Measurements from ENCODE around the gene DRC1. TPM values are rescaled to one million over a fixed set of nuclear protein-coding genes. Genes with fewer than 3 reads are reported as not detected.

The DRC1 gene
- total and polyA plus RNA-seq, 2 donors (not counting 1 experiment from before 2014, with no cell fraction given): under 0.01 to 0.10 TPM

DNA sequence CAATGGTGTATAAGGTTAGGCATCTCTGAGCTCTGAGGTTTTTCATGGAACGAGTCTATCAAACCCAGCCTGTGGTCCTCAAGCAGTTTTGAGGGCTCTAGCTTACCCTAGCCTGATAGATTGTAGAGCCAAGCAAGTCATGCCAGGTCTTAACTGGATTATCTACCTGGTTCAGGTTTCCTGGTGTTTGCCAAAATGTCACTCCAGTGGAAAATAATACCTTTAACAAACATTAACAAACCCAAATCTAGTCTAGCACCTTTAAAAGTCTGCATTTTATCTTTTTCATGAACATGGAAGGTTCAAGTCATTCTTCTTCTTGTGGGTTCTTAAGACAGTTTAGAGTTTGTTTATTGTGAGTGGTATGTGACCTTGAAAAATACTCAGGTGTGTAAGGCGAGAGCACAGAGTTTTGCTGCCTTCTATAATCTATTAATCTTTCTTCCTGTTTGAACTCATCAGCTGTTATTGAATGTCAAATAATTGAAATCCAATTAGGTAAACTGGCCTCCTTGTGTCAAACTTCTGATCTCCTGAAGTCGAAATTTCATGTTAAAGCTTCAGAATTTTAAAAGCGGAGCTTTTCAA, 41.7 kb upstream of the DRC1 start:
- Histone ChIP-seq H3K4me3 (replicated peaks in 1 of 4; ENCODE audit: control extremely low read depth in 1 of 4, insufficient read depth in 1 of 4, low read depth in 3 of 4, low read length in 4 of 4) (no peak overlapping the region), H4K20me1 (ENCODE audit: control insufficient read depth, extremely low read depth, insufficient read depth, low read length) (no peaks in the 10 kb centered on the region), H3K9ac (ENCODE audit: insufficient read depth, low read length) (no peak overlapping the region), H3K9me3 (ENCODE audit: control insufficient read depth, insufficient read depth, low read depth, low read length) (no peaks in the 10 kb centered on the region), H3K36me3 (ENCODE audit: control insufficient read depth, insufficient read depth, low read length) (no peaks in the 10 kb centered on the region), H3K27me3 (ENCODE audit: control insufficient read depth, insufficient read depth, low read length) (no peaks in the 10 kb centered on the region), H2AFZ (ENCODE audit: low read length) (no peak overlapping the region), H3K79me2 (ENCODE audit: control insufficient read depth, insufficient read depth, low read length) (peaks cover 29% of the 10 kb centered on the region), H3K27ac (ENCODE audit: insufficient read depth, low read length) (no peak overlapping the region), H3K4me1 (ENCODE audit: control insufficient read depth, extremely low read depth, insufficient read depth, low read length) (no peaks in the 10 kb centered on the region), H3K4me2 (ENCODE audit: extremely low read depth, insufficient read depth, low read length) (no peak overlapping the region)
- no peak for TF ChIP-seq EZH2 (IDR thresholded peaks at IDR 0.05; ENCODE audit: low read length, missing control alignments)
- TF ChIP-seq CTCF (conservative IDR thresholded peaks at IDR 0.05 in 1 of 2, IDR thresholded peaks at IDR 0.05 in 1 of 2; ENCODE audit: low read depth in 1 of 2, low read length in 2 of 2): no peak
- no peak for DNase-seq (ENCODE audit: low read depth in 2 of 2)

DNA sequence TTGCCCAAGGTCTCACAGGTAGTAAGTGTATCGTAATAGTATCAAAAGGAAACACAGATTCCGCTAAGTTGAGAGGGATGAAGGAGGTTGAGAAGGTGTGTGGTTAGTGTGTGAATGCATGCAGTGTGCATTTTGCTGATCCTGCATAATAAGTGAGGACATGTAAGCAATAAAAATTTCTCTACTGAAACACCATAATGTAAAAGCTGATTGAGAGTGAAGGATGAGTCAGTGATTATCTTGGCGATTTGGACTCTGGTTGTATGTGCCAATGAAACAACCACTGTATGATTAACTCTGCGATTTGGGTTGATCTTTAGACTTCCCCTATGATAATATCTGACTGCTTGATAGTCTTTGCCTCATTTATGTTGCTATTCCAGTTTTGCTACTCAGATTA, 38.4 kb upstream of the DRC1 start:
- peak; percentile 11 to 58 for DNase-seq (ENCODE audit: low read depth in 2 of 2)
- no peak overlapping the region for H2AFZ ChIP-seq (ENCODE audit: low read length)
- TF ChIP-seq CTCF (conservative IDR thresholded peaks at IDR 0.05 in 1 of 2, IDR thresholded peaks at IDR 0.05 in 1 of 2; ENCODE audit: low read depth in 1 of 2, low read length in 2 of 2) (no peak), EZH2 (IDR thresholded peaks at IDR 0.05; ENCODE audit: low read length, missing control alignments) (no peak)
- H3K27ac ChIP-seq (ENCODE audit: insufficient read depth, low read length): no peak overlapping the region
- H3K9ac ChIP-seq (ENCODE audit: insufficient read depth, low read length): no peak overlapping the region
- H3K4me2 ChIP-seq (ENCODE audit: extremely low read depth, insufficient read depth, low read length): no peak overlapping the region
- H4K20me1 ChIP-seq (ENCODE audit: control insufficient read depth, extremely low read depth, insufficient read depth, low read length): no peaks in the 10 kb centered on the region
- peaks cover 19% of the 10 kb centered on the region for H3K79me2 ChIP-seq (ENCODE audit: control insufficient read depth, insufficient read depth, low read length)
- H3K4me1 ChIP-seq (ENCODE audit: control insufficient read depth, extremely low read depth, insufficient read depth, low read length): no peaks in the 10 kb centered on the region
- no peak overlapping the region for H3K4me3 ChIP-seq (replicated peaks in 1 of 4; ENCODE audit: control extremely low read depth in 1 of 4, insufficient read depth in 1 of 4, low read depth in 3 of 4, low read length in 4 of 4)
- no peaks in the 10 kb centered on the region for H3K9me3 ChIP-seq (ENCODE audit: control insufficient read depth, insufficient read depth, low read depth, low read length)
- no peaks in the 10 kb centered on the region for H3K27me3 ChIP-seq (ENCODE audit: control insufficient read depth, insufficient read depth, low read length)
- H3K36me3 ChIP-seq (ENCODE audit: control insufficient read depth, insufficient read depth, low read length): no peaks in the 10 kb centered on the region

DNA sequence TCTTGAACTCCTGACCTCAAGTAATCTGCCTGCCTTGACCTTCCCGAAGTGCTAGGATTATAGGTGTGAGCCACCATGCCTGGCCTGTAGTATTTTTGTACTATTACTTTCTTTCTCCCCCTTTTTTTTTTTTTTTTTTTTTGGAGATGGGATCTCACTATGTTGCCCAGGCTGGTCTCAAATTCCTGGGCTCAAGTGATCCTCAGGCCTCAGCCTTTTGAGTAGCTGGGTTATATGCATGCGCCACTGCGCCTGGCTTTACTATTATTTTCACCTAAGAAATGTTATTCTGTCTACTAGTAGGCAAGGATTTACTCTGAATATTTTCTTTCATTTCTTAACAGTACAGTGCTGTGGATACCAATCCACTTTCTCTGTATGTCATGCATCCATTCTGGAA, 37.8 kb upstream of the DRC1 start:
- Histone ChIP-seq H3K4me3 (replicated peaks in 1 of 4; ENCODE audit: control extremely low read depth in 1 of 4, insufficient read depth in 1 of 4, low read depth in 3 of 4, low read length in 4 of 4) (no peak overlapping the region), H4K20me1 (ENCODE audit: control insufficient read depth, extremely low read depth, insufficient read depth, low read length) (no peaks in the 10 kb centered on the region), H3K79me2 (ENCODE audit: control insufficient read depth, insufficient read depth, low read length) (peaks cover 14% of the 10 kb centered on the region), H3K4me2 (ENCODE audit: extremely low read depth, insufficient read depth, low read length) (no peak overlapping the region), H3K9me3 (ENCODE audit: control insufficient read depth, insufficient read depth, low read depth, low read length) (no peaks in the 10 kb centered on the region), H3K27ac (ENCODE audit: insufficient read depth, low read length) (no peak overlapping the region), H3K4me1 (ENCODE audit: control insufficient read depth, extremely low read depth, insufficient read depth, low read length) (no peaks in the 10 kb centered on the region), H3K9ac (ENCODE audit: insufficient read depth, low read length) (no peak overlapping the region), H2AFZ (ENCODE audit: low read length) (no peak overlapping the region), H3K36me3 (ENCODE audit: control insufficient read depth, insufficient read depth, low read length) (no peaks in the 10 kb centered on the region), H3K27me3 (ENCODE audit: control insufficient read depth, insufficient read depth, low read length) (no peaks in the 10 kb centered on the region)
- no peak for DNase-seq (ENCODE audit: low read depth in 2 of 2)
- TF ChIP-seq EZH2 (IDR thresholded peaks at IDR 0.05; ENCODE audit: low read length, missing control alignments) (no peak), CTCF (conservative IDR thresholded peaks at IDR 0.05 in 1 of 2, IDR thresholded peaks at IDR 0.05 in 1 of 2; ENCODE audit: low read depth in 1 of 2, low read length in 2 of 2) (no peak)
